ENCODE measurements around the gene MED15. TPM values are rescaled to one million over a fixed set of nuclear protein-coding genes. Genes with fewer than 3 reads are reported as not detected.

MED15 gene
- polyA plus RNA-seq (2011; rRNA removed), result 24.2 and 42.7 TPM in 2 replicates
- 55.9 and 67.4 TPM in 2 replicates for polyA minus RNA-seq (2011; rRNA and poly(A)+ RNA removed)

GRCh38 chr22:20507253-20508066, at the start of gene MED15:
TSS of gene MED15 (plus strand) at chr22:20507610. CDS start at chr22:20507679, 69 bp downstream.
- peak within 1 kb of the TSS; percentile 87 for H3K4me3 ChIP-seq (ENCODE audit: low read depth, low read length)
- no peak for DNase-seq (ENCODE audit: low read depth)
- POLR2A ChIA-PET, result interaction anchor here (0.6 to 1.8 kb wide), 4 partner anchors 24 to 196 kb away, joined by 3 to 7 read pairs (median 4); no protein-coding TSS in a partner anchor
- peaks cover 1% of the 10 kb centered on the region; the same call in 1 of the 2 replicates for H3K36me3 ChIP-seq (ENCODE audit: control insufficient read depth, insufficient read depth, low read length)
- CTCF ChIA-PET, result interaction anchor here (0.5 to 3.4 kb wide), 8 partner anchors 9 to 89 kb away, joined by 3 to 21 read pairs (median 4); partner anchors contain the start of gene KLHL22
- no peaks in the 10 kb centered on the region for H3K27me3 ChIP-seq (ENCODE audit: control insufficient read depth, insufficient read depth, low read length)
- TF ChIP-seq CTCF (IDR thresholded peaks at IDR 0.05; ENCODE audit: insufficient read depth, low read depth, low read length), result no peak

GRCh38 chr22:20458530-20459151, 48.8 kb upstream of the MED15 start:
- Histone ChIP-seq H3K27me3 (ENCODE audit: control insufficient read depth, insufficient read depth, low read length) (no peaks in the 10 kb centered on the region), H3K36me3 (ENCODE audit: control insufficient read depth, insufficient read depth, low read length) (peaks cover 9% of the 10 kb centered on the region), H3K4me3 (ENCODE audit: low read depth, low read length) (no peak overlapping the region)
- ChIA-PET POLR2A (no interaction called here), CTCF (interaction anchor here (6.2 kb wide), 1 partner anchor 41 kb away, joined by 88 read pairs; no protein-coding TSS in a partner anchor)
- DNase-seq (ENCODE audit: low read depth), result no peak
- TF ChIP-seq CTCF (IDR thresholded peaks at IDR 0.05; ENCODE audit: insufficient read depth, low read depth, low read length), result no peak

- no peaks in the 10 kb centered on the region for H3K27me3 ChIP-seq (ENCODE audit: control insufficient read depth, insufficient read depth, low read length)
- CTCF ChIA-PET, result interaction anchor here (6.2 kb wide), 1 partner anchor 42 kb away, joined by 88 read pairs; no protein-coding TSS in a partner anchor
- no peak for DNase-seq (ENCODE audit: low read depth)
- peaks cover 12% of the 10 kb centered on the region for H3K36me3 ChIP-seq (ENCODE audit: control insufficient read depth, insufficient read depth, low read length)
- H3K4me3 ChIP-seq (ENCODE audit: low read depth, low read length), result no peak overlapping the region
- POLR2A ChIA-PET, result no interaction called here
- no peak for TF ChIP-seq CTCF (IDR thresholded peaks at IDR 0.05; ENCODE audit: insufficient read depth, low read depth, low read length)
These were observed 48.3 kb upstream of the MED15 start for GRCh38 chr22:20459152-20459542.

GRCh38 chr22:20459862-20460261, 47.5 kb upstream of the MED15 start:
- POLR2A ChIA-PET, result no interaction called here
- H3K36me3 ChIP-seq (ENCODE audit: control insufficient read depth, insufficient read depth, low read length), result peaks cover 17% of the 10 kb centered on the region
- no peak for TF ChIP-seq CTCF (IDR thresholded peaks at IDR 0.05; ENCODE audit: insufficient read depth, low read depth, low read length)

More at GRCh38 chr22:20459862-20460261, 47.5 kb upstream of the MED15 start:
- CTCF ChIA-PET, result interaction anchor here (0.7 kb wide), 1 partner anchor 42 kb away, joined by 3 read pairs; no protein-coding TSS in a partner anchor
- Histone ChIP-seq H3K4me3 (ENCODE audit: low read depth, low read length) (no peak overlapping the region), H3K27me3 (ENCODE audit: control insufficient read depth, insufficient read depth, low read length) (no peaks in the 10 kb centered on the region)
- no peak for DNase-seq (ENCODE audit: low read depth)
